GM13977 (cell line): Measurements from ENCODE around the gene LRRFIP1.

Experiments used
- DNase-seq: peaks from one replicate; pipeline ENCODE4 v3.0.0; 2012; ENCODE audit warnings: low spot score
- in situ Hi-C: fragments of 300-500 bp; cut with MboI; formaldehyde crosslinking; loops from one replicate; pipeline ENCODE4 v1.12.0; 2022; ENCODE audit warnings: low sequenced_read_pairs, low pct_unique_long_range_greater_than_20kb, mixed read lengths, inconsistent platforms; ENCODE audit not compliant: unreplicated experiment
- TF ChIP-seq, protein P1 (sequence below): IDR thresholded peaks from 2 replicates; pipeline ENCODE4 v1.5.1; 2012; ENCODE audit warnings: mild to moderate bottlenecking, control low read depth; ENCODE audit not compliant: insufficient read depth; ENCODE audit errors: extremely low read depth, missing control alignments

Gene LRRFIP1

DNA sequence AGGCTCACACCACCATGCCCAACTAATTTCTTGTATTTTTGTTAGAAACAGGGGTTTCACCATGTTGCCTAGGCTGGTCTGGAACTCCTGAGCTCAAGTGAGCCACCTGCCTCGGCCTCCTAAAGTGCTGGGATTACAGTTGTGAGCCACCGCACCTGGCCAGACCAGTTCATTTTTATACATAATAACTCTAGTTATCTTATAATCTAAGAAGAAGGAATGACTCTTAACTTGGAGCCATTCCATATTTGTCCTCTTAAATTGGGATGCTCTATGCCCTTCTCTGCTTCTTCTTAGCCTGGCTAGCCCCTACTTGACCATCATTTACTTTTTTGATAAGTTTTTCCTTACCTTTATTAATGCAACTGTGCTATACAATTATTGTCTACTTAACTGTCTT lies 174.1 kb downstream of the LRRFIP1 start:
- no peak for DNase-seq
- TF ChIP-seq, protein P1, sequence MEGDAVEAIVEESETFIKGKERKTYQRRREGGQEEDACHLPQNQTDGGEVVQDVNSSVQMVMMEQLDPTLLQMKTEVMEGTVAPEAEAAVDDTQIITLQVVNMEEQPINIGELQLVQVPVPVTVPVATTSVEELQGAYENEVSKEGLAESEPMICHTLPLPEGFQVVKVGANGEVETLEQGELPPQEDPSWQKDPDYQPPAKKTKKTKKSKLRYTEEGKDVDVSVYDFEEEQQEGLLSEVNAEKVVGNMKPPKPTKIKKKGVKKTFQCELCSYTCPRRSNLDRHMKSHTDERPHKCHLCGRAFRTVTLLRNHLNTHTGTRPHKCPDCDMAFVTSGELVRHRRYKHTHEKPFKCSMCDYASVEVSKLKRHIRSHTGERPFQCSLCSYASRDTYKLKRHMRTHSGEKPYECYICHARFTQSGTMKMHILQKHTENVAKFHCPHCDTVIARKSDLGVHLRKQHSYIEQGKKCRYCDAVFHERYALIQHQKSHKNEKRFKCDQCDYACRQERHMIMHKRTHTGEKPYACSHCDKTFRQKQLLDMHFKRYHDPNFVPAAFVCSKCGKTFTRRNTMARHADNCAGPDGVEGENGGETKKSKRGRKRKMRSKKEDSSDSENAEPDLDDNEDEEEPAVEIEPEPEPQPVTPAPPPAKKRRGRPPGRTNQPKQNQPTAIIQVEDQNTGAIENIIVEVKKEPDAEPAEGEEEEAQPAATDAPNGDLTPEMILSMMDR = no peak
- in situ Hi-C loops = no loop called here

DNA sequence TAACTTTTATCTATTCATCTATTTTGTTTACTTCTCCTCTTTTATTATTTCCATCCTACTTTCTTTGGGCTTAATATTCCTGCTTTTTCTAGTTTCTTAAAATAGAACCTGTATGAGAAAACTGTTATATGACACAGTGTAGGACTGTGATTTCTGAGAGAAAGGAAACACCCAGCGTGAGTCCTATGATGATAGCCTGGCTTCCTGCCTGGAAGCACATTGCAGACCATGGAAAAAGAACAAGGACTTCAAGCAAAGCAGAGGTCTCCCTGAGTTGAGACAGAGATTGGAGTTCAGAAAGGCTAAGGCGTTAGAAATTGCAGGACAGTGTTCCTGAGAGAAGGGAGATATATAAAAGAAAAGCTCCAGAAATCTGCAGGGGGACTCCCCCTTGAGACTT lies 178.9 kb downstream of the LRRFIP1 start:
- TF ChIP-seq, protein P1 = no peak
- DNase-seq = no peak
- in situ Hi-C loops = no loop called here

DNA sequence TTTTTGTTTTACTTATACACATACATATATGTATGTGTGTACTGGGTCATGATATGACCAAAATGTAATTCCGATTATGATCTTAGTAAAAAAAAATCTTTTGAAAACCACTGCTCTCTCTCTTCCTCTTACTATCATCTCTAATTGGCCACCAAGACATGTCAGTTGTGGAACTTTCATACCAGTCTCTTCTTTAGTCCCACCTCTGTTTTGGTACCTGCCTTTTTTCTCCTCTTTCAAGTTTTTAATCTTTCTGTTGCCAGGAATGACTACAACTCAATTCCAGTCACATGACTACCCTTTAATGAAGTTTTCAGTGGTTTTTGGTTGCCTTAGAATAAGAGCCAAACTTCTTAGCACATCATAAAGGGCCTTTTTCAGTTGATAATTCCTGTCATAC lies 188.2 kb downstream of the LRRFIP1 start:
- no peak for DNase-seq
- TF ChIP-seq, protein P1 = no peak
- in situ Hi-C loops = no loop called here

DNA sequence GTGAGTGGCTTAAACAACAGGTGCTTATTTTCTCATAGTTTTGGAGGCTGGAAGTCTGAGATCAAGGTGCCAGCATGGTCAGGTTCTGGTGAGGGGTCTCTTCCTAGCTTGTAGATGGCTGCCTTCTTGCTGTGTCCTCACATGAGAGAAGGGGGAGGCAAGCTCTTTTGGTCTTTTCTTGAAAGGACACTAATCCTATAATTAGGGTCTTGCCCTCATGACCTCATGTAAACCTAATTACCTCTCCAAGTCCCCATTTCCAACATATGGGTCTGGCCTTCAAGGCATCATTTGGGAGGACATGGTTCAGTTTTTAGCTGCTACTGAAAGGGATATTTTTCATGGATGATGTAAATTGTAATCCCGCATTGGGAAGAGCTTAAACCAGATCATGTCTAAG lies 189.1 kb downstream of the LRRFIP1 start:
- in situ Hi-C loops = no loop called here
- DNase-seq = no peak
- TF ChIP-seq, protein P1 = no peak

DNA sequence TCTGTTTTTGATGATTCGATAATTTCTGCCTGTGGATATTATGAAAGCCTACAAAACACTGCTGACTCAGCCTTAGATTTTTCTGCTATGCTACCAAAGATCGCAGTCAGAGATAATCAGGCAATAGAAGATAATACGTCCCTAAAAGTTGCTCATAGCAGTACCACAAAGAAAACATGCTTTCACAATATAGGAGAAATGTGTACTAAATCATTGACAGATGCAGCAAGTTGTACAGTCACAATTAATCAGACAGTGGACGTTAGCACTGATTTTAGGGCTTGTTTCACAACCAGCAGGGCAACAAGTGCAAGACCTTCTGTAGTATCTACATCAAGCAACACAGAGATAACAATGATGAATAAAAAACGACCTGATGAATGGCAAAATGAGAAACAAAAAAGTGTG lies 190.7 kb downstream of the LRRFIP1 start:
- in situ Hi-C loops = no loop called here
- DNase-seq = no peak

DNA sequence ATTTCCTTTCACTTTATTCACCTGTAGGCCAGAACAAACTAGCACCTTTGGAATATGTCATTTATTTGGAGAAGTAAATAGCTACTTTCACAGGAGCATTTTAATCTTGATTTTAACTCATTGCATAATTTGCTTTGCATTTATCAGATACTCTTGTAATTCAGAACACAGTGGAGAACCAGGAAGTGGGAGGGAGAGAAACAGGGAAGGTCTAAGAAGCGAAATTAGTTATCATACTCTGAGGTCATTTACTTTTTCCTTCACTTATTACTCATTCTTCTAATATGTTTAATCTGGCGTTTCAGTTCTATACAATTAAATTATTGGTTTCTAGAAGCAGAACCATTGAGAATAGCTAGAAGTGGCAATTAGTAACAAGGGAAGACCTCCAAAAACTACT lies 191.8 kb downstream of the LRRFIP1 start:
- DNase-seq = no peak
- TF ChIP-seq, protein P1 = no peak
- in situ Hi-C loops = no loop called here

More for the DNA sequence above, 190.7 kb downstream of the LRRFIP1 start:
- TF ChIP-seq, protein P1 = no peak

DNA sequence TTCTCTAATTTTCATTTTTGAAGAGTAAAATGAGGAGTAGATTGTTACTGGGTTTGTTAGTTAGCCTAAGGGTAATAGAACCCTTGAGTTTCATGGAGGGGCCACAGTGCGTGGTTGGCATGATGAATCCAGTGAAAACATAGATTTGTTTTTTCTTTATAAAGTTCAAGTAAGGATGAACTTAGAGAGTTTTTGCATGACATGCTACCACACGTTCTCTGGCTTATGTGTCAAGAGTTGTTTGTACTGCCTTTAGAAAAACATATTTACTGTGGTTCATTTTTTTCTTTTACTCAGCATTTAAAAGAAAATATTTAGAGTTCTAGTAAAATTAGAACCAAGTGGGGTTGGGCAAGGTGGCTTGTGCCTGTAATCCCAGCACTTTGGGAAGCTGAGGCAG lies 193.0 kb downstream of the LRRFIP1 start:
- TF ChIP-seq, protein P1 = no peak
- in situ Hi-C loops = no loop called here
- no peak for DNase-seq
